Osteocyte (in vitro differentiated cells): ENCODE data around the gene FAM193B. TPM values are rescaled to one million over a fixed set of nuclear protein-coding genes. Genes with fewer than 3 reads are reported as not detected.

ENCODE experiments used
- DNase-seq: peaks from one replicate; pipeline ENCODE4 v3.0.0; 2021; ENCODE audit warnings: mixed read lengths; ENCODE audit not compliant: unreplicated experiment; ENCODE audit errors: extremely low spot score
- H3K27ac Mint-ChIP-seq: one replicate; pipeline ENCODE4 v1.8.0; 2021; ENCODE audit warnings: mild to moderate bottlenecking, mixed read lengths; ENCODE audit not compliant: unreplicated experiment
- H3K27me3 Mint-ChIP-seq: one replicate; pipeline ENCODE4 v1.8.0; 2021; ENCODE audit warnings: mixed read lengths; ENCODE audit not compliant: unreplicated experiment
- H3K36me3 Mint-ChIP-seq: one replicate; pipeline ENCODE4 v1.8.0; 2021; ENCODE audit warnings: mixed read lengths; ENCODE audit not compliant: unreplicated experiment
- H3K4me1 Mint-ChIP-seq: one replicate; pipeline ENCODE4 v1.8.0; 2021; ENCODE audit warnings: mixed read lengths; ENCODE audit not compliant: unreplicated experiment
- H3K4me3 Mint-ChIP-seq: one replicate; pipeline ENCODE4 v1.8.0; 2021; ENCODE audit warnings: mild to moderate bottlenecking, moderate library complexity, mixed read lengths; ENCODE audit not compliant: unreplicated experiment
- H3K9me3 Mint-ChIP-seq: one replicate; pipeline ENCODE4 v1.8.0; 2021; ENCODE audit warnings: mixed read lengths; ENCODE audit not compliant: unreplicated experiment
- total RNA-seq: library from RNA; stranded (reverse); gene quantifications from 2 replicates; pipeline ENCODE4 v1.2.1, GENCODE V29; 2021
- TF ChIP-seq, protein P1 (sequence below): fragments of 200-600 bp; sonication (generic); IDR thresholded peaks from 2 replicates; pipeline ENCODE4 v1.5.0; 2021; ENCODE audit warnings: antibody characterized with exemption, mild to moderate bottlenecking, moderate library complexity

FAM193B gene
- total RNA-seq, 1 donor from 2014 or later, result 97.2 TPM

DNA sequence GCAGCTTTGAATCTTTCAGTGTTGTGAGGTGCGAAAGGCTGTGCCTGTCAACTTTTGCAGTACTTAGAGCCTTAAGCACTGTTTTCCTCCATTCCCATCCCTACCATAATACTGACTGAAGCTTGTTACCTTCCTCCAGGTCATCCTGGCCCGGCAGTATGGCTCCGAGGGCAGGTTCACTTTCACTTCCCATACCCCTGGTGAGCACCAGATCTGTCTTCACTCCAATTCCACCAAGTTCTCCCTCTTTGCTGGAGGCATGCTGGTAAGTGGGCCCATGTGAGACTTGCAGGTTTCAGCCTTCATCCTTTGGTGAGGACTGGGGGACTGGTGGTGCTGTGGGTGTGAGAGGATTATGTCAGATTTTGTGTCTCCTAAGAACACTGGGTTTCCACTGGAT is 39.1 kb upstream of the FAM193B start:
- Mint-ChIP-seq H3K36me3 (peaks cover 28% of the 10 kb centered on the region), H3K4me3 (peak overlapping the region; percentile 100), H3K27me3 (peaks cover 23% of the 10 kb centered on the region), H3K4me1 (peaks cover 19% of the 10 kb centered on the region), H3K27ac (no peak overlapping the region), H3K9me3 (no peaks in the 10 kb centered on the region)
- TF ChIP-seq, protein P1, sequence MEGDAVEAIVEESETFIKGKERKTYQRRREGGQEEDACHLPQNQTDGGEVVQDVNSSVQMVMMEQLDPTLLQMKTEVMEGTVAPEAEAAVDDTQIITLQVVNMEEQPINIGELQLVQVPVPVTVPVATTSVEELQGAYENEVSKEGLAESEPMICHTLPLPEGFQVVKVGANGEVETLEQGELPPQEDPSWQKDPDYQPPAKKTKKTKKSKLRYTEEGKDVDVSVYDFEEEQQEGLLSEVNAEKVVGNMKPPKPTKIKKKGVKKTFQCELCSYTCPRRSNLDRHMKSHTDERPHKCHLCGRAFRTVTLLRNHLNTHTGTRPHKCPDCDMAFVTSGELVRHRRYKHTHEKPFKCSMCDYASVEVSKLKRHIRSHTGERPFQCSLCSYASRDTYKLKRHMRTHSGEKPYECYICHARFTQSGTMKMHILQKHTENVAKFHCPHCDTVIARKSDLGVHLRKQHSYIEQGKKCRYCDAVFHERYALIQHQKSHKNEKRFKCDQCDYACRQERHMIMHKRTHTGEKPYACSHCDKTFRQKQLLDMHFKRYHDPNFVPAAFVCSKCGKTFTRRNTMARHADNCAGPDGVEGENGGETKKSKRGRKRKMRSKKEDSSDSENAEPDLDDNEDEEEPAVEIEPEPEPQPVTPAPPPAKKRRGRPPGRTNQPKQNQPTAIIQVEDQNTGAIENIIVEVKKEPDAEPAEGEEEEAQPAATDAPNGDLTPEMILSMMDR, result no peak
- no peak for DNase-seq

DNA sequence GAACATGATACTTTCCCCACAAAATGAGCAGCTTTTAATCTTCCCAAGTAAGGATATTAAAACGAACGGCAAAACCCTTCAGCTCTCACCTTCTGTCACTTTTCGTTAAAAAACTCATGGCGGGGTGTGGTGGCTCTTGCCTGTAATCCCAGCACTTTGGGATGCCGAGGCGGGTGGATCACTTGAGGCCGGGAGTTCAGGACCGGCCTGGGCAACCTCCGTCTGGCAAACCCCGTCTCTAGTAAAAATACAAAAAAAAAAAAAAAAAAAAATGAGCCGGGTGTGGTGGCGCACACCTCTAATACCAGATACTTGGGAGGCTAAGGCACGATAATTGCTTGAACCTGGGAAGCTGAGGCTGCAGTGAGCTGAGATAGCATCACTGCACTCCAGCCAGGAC is 38.5 kb upstream of the FAM193B start:
- Mint-ChIP-seq H3K27me3 (peaks cover 29% of the 10 kb centered on the region), H3K27ac (peak overlapping the region; percentile 98), H3K36me3 (peaks cover 28% of the 10 kb centered on the region), H3K9me3 (no peaks in the 10 kb centered on the region), H3K4me3 (peak overlapping the region; percentile 100), H3K4me1 (peaks cover 17% of the 10 kb centered on the region)
- no peak for DNase-seq
- TF ChIP-seq, protein P1, result no peak

DNA sequence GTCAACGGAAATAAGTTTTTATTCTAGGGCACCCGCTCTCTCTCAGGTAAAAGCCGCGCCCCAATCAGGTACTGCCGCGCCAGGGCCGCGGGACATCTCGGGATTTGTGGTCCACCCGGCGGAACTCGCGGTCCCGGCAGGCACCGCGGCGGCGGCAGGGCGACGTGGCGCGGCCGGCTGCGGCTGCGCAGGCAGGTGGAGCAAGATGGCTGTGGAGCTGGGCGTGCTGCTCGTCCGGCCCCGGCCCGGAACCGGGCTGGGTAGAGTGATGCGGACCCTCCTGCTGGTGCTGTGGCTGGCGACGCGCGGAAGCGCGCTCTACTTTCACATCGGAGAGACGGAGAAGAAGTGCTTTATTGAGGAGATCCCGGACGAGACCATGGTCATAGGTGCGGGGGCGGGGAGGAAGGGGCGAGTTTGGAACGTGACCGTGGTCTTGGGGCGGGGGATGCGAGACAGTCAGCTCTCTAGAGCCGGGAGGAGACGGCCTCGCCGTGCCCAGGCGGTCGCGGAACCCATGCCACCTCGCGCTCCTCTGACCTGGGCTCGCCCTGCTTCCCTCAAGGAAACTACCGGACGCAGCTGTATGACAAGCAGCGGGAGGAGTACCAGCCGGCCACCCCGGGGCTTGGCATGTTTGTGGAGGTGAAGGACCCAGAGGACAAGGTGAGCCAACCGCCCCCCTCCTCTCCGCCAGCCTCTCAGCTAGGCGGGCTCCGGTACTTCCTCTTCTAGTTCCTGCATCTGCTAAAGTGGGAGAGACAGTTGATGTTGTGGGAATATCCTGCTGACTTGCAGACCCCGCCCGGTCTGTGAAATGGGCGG is 37.9 kb upstream of the FAM193B start, which contains the start of gene TMED9:
TSS of gene TMED9 (plus strand) at position 194 of the 825 bp plus-strand sequence. CDS start at position 206, 12 bp downstream.
- peaks cover 17% of the 10 kb centered on the region for H3K4me1 Mint-ChIP-seq
- H3K4me3 Mint-ChIP-seq, result peak within 1 kb of the TSS; percentile 100
- peaks cover 28% of the 10 kb centered on the region for H3K36me3 Mint-ChIP-seq
- peak; percentile 95 for DNase-seq
- no peaks in the 10 kb centered on the region for H3K9me3 Mint-ChIP-seq
- TF ChIP-seq, protein P1, result peak; percentile 11
- peak within 1 kb of the TSS; percentile 98 for H3K27ac Mint-ChIP-seq
- H3K27me3 Mint-ChIP-seq, result peaks cover 32% of the 10 kb centered on the region

DNA sequence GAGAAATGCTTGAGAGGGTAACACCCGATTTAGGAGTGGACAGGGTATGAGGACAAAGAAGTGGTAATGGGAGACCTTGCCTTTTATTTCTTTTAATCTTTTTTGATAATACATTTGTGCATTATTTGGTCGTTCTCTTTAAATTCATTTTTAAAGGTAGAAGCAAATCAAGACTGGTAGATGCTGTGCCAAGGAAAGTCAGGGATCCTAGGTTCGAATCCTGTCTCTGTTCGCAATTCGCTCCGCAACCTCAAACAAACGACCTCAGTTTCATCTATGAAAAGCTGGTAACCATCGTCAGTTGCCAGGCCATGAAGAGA is 37.3 kb upstream of the FAM193B start:
- H3K9me3 Mint-ChIP-seq, result no peaks in the 10 kb centered on the region
- peaks cover 17% of the 10 kb centered on the region for H3K4me1 Mint-ChIP-seq
- no peak overlapping the region for H3K27ac Mint-ChIP-seq
- TF ChIP-seq, protein P1, result no peak
- DNase-seq, result no peak
- H3K4me3 Mint-ChIP-seq, result peak overlapping the region; percentile 100
- H3K36me3 Mint-ChIP-seq, result peaks cover 26% of the 10 kb centered on the region
- H3K27me3 Mint-ChIP-seq, result peaks cover 33% of the 10 kb centered on the region

DNA sequence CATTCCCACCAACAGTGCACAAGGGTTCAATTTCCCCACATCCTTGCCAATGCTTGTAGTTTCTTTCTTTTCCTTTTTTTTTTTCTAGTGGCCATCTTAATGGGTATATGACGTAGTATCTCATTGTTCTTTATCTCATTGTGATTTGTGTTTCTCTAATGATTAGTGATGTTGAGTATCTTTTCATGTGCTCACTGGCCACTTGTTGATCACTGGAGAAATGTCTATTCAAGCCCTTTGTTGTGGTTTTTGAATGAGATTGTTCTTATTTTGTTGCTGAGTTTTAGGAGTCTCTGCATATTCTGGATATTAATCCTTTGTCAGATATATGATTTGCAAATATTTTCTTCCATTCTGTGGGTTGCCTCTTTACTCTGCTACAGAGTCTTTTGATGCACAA is 36.0 kb upstream of the FAM193B start:
- H3K9me3 Mint-ChIP-seq, result no peaks in the 10 kb centered on the region
- peaks cover 17% of the 10 kb centered on the region for H3K4me1 Mint-ChIP-seq
- H3K27ac Mint-ChIP-seq, result no peak overlapping the region
- DNase-seq, result no peak
- TF ChIP-seq, protein P1, result no peak
- H3K36me3 Mint-ChIP-seq, result peaks cover 15% of the 10 kb centered on the region
- H3K27me3 Mint-ChIP-seq, result peaks cover 43% of the 10 kb centered on the region
- no peak overlapping the region for H3K4me3 Mint-ChIP-seq
